Fibroblast of skin of scalp (primary cell): Measurements from ENCODE around the gene SLC7A9.
"Not testable (repeated sequence)": the region's sequence is repeated elsewhere in the genome, so short reads cannot be mapped to it uniquely, and the experiment has no call there.

Source experiments
- DNase-seq: peaks from one replicate; pipeline ENCODE4 v3.0.0-alpha.2; 2013

The SLC7A9 gene

GRCh38 chr19:32787161-32787813 is 82.3 kb downstream of the SLC7A9 start:
- not testable (repeated sequence) for DNase-seq

GRCh38 chr19:32782089-32782488 is 87.5 kb downstream of the SLC7A9 start:
- not testable (repeated sequence) for DNase-seq

- DNase-seq: no peak
These were observed 88.3 kb downstream of the SLC7A9 start for GRCh38 chr19:32781280-32781679.
